Testis (tissue), 2 donors: ENCODE data around the gene HMX3.

ENCODE experiments used
- CTCF ChIP-seq, 3 experiments: fragments of 450-650 bp in 2 of 3; fragments of 200-600 bp in 1 of 3; sonication (generic) in 1 of 3; IDR thresholded peaks; one replicate each; pipeline ENCODE4 v1.5.1; 2016 to 2019; ENCODE audit warnings: antibody characterized with exemption in 3 of 3, mild to moderate bottlenecking in 2 of 3, moderate library complexity in 1 of 3
- POLR2A ChIP-seq: fragments of 450-650 bp; IDR thresholded peaks from one replicate; pipeline ENCODE4 v1.6.1; 2017; ENCODE audit warnings: antibody characterized with exemption, mild to moderate bottlenecking, moderate library complexity

GRCh38 chr10:123102673-123103072 lies 33.1 kb upstream of the HMX3 start:
- TF ChIP-seq CTCF (IDR thresholded peaks at IDR 0.05) (no peak), POLR2A (no peak)
